ENCODE results near the gene LEFTY2.

DNA sequence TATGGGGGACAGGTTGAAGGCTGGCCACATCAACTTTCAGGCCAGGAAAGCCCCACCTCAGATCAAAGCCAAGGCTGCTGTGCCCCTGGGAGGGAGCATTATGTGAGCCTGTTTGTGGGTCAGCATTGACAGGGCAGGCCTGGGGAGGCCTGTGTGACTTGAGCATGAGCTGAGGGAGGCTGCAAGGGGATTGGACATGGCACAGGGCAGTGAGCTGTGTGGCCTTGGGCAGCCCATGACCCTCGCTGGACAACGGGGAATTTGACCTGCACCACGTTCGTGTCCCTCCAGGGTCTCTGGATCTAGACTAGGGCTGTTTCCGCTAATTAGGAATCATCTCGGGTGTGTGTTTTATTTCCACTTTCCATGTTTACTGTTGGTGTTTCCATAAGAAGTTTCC is 34.6 kb downstream of the LEFTY2 start:
- TF ChIP-seq EZH2 (IDR thresholded peaks at IDR 0.05; ENCODE audit: low read length, unreplicated experiment) (no peak), CTCF (conservative IDR thresholded peaks at IDR 0.05; ENCODE audit: low read depth, low read length) (no peak), EZH2phosphoT487 (IDR thresholded peaks at IDR 0.05; ENCODE audit: borderline replicate concordance, low read length) (no peak)

All from PC-3 (cell line).